Suprapubic skin (tissue), 3 donors: Measurements from ENCODE around the gene HMGB2.

Experiments
- CTCF ChIP-seq, 2 donors: fragments of 200-600 bp in 1 of 2; fragments of 450-650 bp in 1 of 2; sonication (generic) in 1 of 2; IDR thresholded peaks; one replicate each; pipeline ENCODE4 v1.5.1; 2016 to 2019; ENCODE audit warnings: antibody characterized with exemption in 2 of 2, mild to moderate bottlenecking in 1 of 2, moderate library complexity in 1 of 2
- EP300 ChIP-seq: sonication (generic); formaldehyde crosslinking; IDR thresholded peaks from one replicate; pipeline ENCODE4 v1.6.1; 2017; ENCODE audit warnings: antibody characterized with exemption
- POLR2A ChIP-seq, 2 donors: fragments of 450-650 bp; IDR thresholded peaks; one replicate each; pipeline ENCODE4 v1.6.1; 2017; ENCODE audit warnings: antibody characterized with exemption in 2 of 2, mild to moderate bottlenecking in 2 of 2, moderate library complexity in 2 of 2

DNA sequence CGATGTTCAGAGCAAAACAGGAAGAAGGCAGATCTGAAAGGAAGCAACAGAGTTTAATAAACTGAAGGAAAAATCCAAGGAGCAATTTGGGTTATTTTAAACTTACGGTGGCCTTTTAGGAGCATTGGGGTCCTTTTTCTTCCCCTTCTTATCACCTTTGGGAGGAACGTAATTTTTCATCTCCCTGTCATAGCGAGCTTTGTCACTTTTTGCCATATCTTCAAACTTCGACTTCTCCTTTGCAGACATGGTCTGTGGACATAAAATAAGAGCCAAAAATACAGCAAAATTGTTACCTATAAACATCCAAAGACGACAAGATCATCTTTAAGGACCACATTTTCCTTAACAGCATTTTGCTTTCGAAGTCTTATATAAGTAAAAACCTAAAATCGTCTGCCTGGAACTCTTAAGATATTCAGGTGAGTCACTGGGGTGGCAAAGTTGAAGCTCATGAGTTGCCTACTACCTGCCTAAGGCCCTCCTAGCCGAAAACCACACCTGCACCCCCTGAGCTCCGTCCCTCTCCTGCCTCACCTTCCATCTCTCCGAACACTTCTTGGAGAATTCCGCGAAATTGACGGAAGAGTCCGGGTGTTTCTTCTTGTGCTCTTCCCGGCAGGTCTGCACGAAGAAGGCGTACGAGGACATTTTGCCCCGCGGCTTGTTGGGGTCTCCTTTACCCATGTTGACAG lies 1.0 kb downstream of the HMGB2 start:
- TF ChIP-seq CTCF (IDR thresholded peaks at IDR 0.05) (no peak), POLR2A (IDR thresholded peaks at IDR 0.05) (no peak), EP300 (no peak)
